Liver (tissue), 9 donors: ENCODE data around the gene LAMTOR2. TPM values are rescaled to one million over a fixed set of nuclear protein-coding genes. Genes with fewer than 3 reads are reported as not detected.

Experiments
- DNase-seq: peaks from one replicate; pipeline ENCODE4 v3.0.0-alpha.2; 2017; ENCODE audit warnings: low spot score
- H3K27ac ChIP-seq, 2 donors: one replicate each; pipeline ENCODE4 v1.7.0; 2013; ENCODE audit warnings: inconsistent platforms in 2 of 2, low read length in 2 of 2, control low read depth in 1 of 2, low read depth in 1 of 2, mild to moderate bottlenecking in 1 of 2
- H3K27me3 ChIP-seq, 4 donors: one replicate each; pipeline versions ENCODE4 v1.6.1 to v1.7.0; 2013; ENCODE audit warnings: low read length in 3 of 4, inconsistent platforms in 1 of 4, mild to moderate bottlenecking in 1 of 4, moderate library complexity in 1 of 4; ENCODE audit not compliant: control insufficient read depth in 4 of 4, insufficient read depth in 4 of 4
- H3K36me3 ChIP-seq, 4 donors: one replicate each; pipeline versions ENCODE4 v1.6.1 to v1.7.0; 2013; ENCODE audit warnings: low read length in 3 of 4, mild to moderate bottlenecking in 3 of 4, low read depth in 1 of 4, moderate library complexity in 1 of 4; ENCODE audit not compliant: control insufficient read depth in 4 of 4, insufficient read depth in 3 of 4
- H3K4me1 ChIP-seq, 4 donors: one replicate each; pipeline versions ENCODE4 v1.6.1 to v1.7.0; 2013; ENCODE audit warnings: low read length in 3 of 4, mild to moderate bottlenecking in 3 of 4, moderate library complexity in 1 of 4; ENCODE audit not compliant: control insufficient read depth in 4 of 4, insufficient read depth in 4 of 4
- H3K4me3 ChIP-seq, 3 donors: one replicate each; pipeline versions ENCODE4 v1.6.1 to v1.7.0; 2013; ENCODE audit warnings: low read length in 3 of 3, control low read depth in 1 of 3, low read depth in 1 of 3, mild to moderate bottlenecking in 1 of 3
- H3K9ac ChIP-seq, 2 donors: one replicate each; pipeline ENCODE4 v1.7.0; 2013; ENCODE audit warnings: low read length in 2 of 2, mild to moderate bottlenecking in 2 of 2, moderate library complexity in 2 of 2, control low read depth in 1 of 2, low read depth in 1 of 2
- H3K9me3 ChIP-seq, 4 donors: one replicate each; pipeline versions ENCODE4 v1.6.1 to v1.7.0; 2013; ENCODE audit warnings: low read length in 3 of 4; ENCODE audit not compliant: control insufficient read depth in 4 of 4
- ATF3 ChIP-seq: IDR thresholded peaks from 2 replicates; pipeline ENCODE4 v1.6.1; 2016; ENCODE audit warnings: antibody characterized with exemption
- CTCF ChIP-seq: fragments of 150-350 bp; IDR thresholded peaks from 2 replicates; pipeline ENCODE4 v1.5.1; 2017; ENCODE audit warnings: improper control_type of control experiment, low read depth, low read length; ENCODE audit not compliant: missing input control
- EGR1 ChIP-seq, 2 donors: IDR thresholded peaks; 2 replicates each; pipeline ENCODE4 v1.6.1; 2016 to 2018; ENCODE audit warnings: antibody characterized with exemption in 2 of 2, low read depth in 2 of 2
- FOXA1 ChIP-seq: IDR thresholded peaks from 2 replicates; pipeline ENCODE4 v1.6.1; 2016; ENCODE audit warnings: antibody characterized with exemption
- FOXA2 ChIP-seq: IDR thresholded peaks from 2 replicates; pipeline ENCODE4 v1.6.1; 2016; ENCODE audit warnings: antibody characterized with exemption
- GABPA ChIP-seq, 2 donors: IDR thresholded peaks in 1 of 2; conservative IDR thresholded peaks in 1 of 2; 2 replicates each; pipeline ENCODE4 v1.6.1; 2016; ENCODE audit warnings: antibody characterized with exemption in 2 of 2, mild to moderate bottlenecking in 1 of 2, moderate library complexity in 1 of 2
- HNF4A ChIP-seq, 2 donors: conservative IDR thresholded peaks; 2 replicates each; pipeline ENCODE4 v1.6.1; 2016; ENCODE audit warnings: antibody characterized with exemption in 2 of 2, mild to moderate bottlenecking in 2 of 2
- HNF4G ChIP-seq: IDR thresholded peaks from 2 replicates; pipeline ENCODE4 v1.6.1; 2016; ENCODE audit warnings: antibody characterized with exemption
- JUND ChIP-seq, 2 donors: IDR thresholded peaks; 2 replicates each; pipeline ENCODE4 v1.6.1; 2016; ENCODE audit warnings: antibody characterized with exemption in 2 of 2
- MAX ChIP-seq: IDR thresholded peaks from 2 replicates; pipeline ENCODE4 v1.6.1; 2016; ENCODE audit warnings: antibody characterized with exemption
- NR2F2 ChIP-seq: IDR thresholded peaks from 2 replicates; pipeline ENCODE4 v1.6.1; 2016; ENCODE audit warnings: antibody characterized with exemption
- RAD21 ChIP-seq, 2 donors: IDR thresholded peaks; 2 replicates each; pipeline ENCODE4 v1.6.1; 2016; ENCODE audit warnings: antibody characterized with exemption in 2 of 2, mild to moderate bottlenecking in 2 of 2
- REST ChIP-seq: IDR thresholded peaks from 2 replicates; pipeline ENCODE4 v1.6.1; 2016; ENCODE audit warnings: antibody characterized with exemption, mild to moderate bottlenecking
- RXRA ChIP-seq, 2 donors: IDR thresholded peaks; 2 replicates each; pipeline ENCODE4 v1.6.1; 2017 to 2018; ENCODE audit warnings: antibody characterized with exemption in 2 of 2, mild to moderate bottlenecking in 1 of 2
- SP1 ChIP-seq: IDR thresholded peaks from 2 replicates; pipeline ENCODE4 v1.6.1; 2018; ENCODE audit warnings: antibody characterized with exemption, mild to moderate bottlenecking
- TAF1 ChIP-seq: conservative IDR thresholded peaks from 2 replicates; pipeline ENCODE4 v1.6.1; 2016; ENCODE audit warnings: antibody characterized with exemption, mild to moderate bottlenecking
- YY1 ChIP-seq: IDR thresholded peaks from 2 replicates; pipeline ENCODE4 v1.6.1; 2016; ENCODE audit warnings: antibody characterized with exemption, mild to moderate bottlenecking
- ZBTB33 ChIP-seq: IDR thresholded peaks from 2 replicates; pipeline ENCODE4 v1.6.1; 2016; ENCODE audit warnings: antibody characterized with exemption
- WGBS: extraction: QIAGEN DNeasy Blood & Tissue Kit; methylation state at CpG from one replicate; pipeline ENCODE4 v1.1.7; 2013; 5-methylcytosine and 5-hydroxymethylcytosine counted together
- polyA plus RNA-seq, 2 donors: library from polyadenylated mRNA; stranded (reverse) in 1 of 2; unstranded in 1 of 2; fragments of 200-250 nt in 1 of 2; fragments of >200 nt in 1 of 2; fragmentation: Nextera tagmentation in 1 of 2; extraction: Ambion mirVana in 1 of 2; gene quantifications; one replicate each; pipeline versions ENCODE4 v1.2.1 to v1.2.3, GENCODE V29; 2013 to 2015
- total RNA-seq, 2 donors: library from RNA; depleted of rRNA; stranded (reverse); fragments of >200 nt; gene quantifications; one replicate each; pipeline ENCODE4 v1.2.3, GENCODE V29; 2014
- donor health status: healthy.
- donor health status: healthy.
- donor health status: healthy.
- donor health status: healthy.
- donor health status: healthy.

LAMTOR2 gene
- total and polyA plus RNA-seq, 4 donors = 30.4 to 152 (median 79.0) TPM

- peak; percentile 68 for DNase-seq
- TF ChIP-seq FOXA1 (no peak), ATF3 (no peak), RXRA (IDR thresholded peaks at IDR 0.05) (no peak), TAF1 (no peak), GABPA (IDR thresholded peaks at IDR 0.05 in 1 of 2, conservative IDR thresholded peaks at IDR 0.05 in 1 of 2) (peak in 1 of 2 donors; percentile 64), JUND (IDR thresholded peaks at IDR 0.05) (no peak), RAD21 (IDR thresholded peaks at IDR 0.05) (no peak), EGR1 (IDR thresholded peaks at IDR 0.05; ENCODE audit: low read depth in 2 of 2) (no peak), YY1 (no peak), NR2F2 (no peak), HNF4G (peak; percentile 37), FOXA2 (no peak), HNF4A (conservative IDR thresholded peaks at IDR 0.05) (peak; percentile 55 to 69), REST (peak; percentile 64), MAX (no peak), CTCF (no peak), SP1 (peak; percentile 61), ZBTB33 (no peak)
- H3K4me3 ChIP-seq = peak overlapping the region; percentile 64 to 86 (median 69)
- H3K4me1 ChIP-seq = peaks cover 5 to 33% (median 19%) of the 10 kb centered on the region in 4 donors
- peak overlapping the region; percentile 87 to 92 for H3K27ac ChIP-seq
- peak overlapping the region; percentile 69 to 90 for H3K9ac ChIP-seq
- H3K9me3 ChIP-seq = no peaks in the 10 kb centered on the region
- no peaks in the 10 kb centered on the region for H3K27me3 ChIP-seq
- 37% methylated on average over 73 of the region's 73 CpGs for WGBS
- no peaks in the 10 kb centered on the region for H3K36me3 ChIP-seq
These were observed 22.2 kb downstream of the LAMTOR2 start for GRCh38 chr1:156076609-156077429.
